GM10248 (cell line): ENCODE results near the gene HUS1.

Source experiments
- CTCF ChIA-PET: fragments of 300-600 bp; sonication (Branson Sonifier 250); formaldehyde crosslinking; extraction: SDS; loops from one replicate; lab custom pipeline; 2021; ENCODE audit warnings: antibody characterized with exemption; lab: Yijun Ruan, JAX
- POLR2A ChIA-PET: fragments of 350-650 bp; sonication (Branson Sonifier 250); formaldehyde crosslinking; extraction: SDS; loops from one replicate; lab custom pipeline; 2020; ENCODE audit warnings: antibody characterized with exemption; lab: Yijun Ruan, JAX
- DNase-seq: peaks from one replicate; pipeline ENCODE4 v3.0.0; 2012; ENCODE audit errors: extremely low spot score
- TF ChIP-seq, protein P1 (sequence below): IDR thresholded peaks from 2 replicates; pipeline ENCODE4 v1.5.1; 2012; ENCODE audit warnings: mild to moderate bottlenecking, low read depth; ENCODE audit errors: extremely low read depth, missing control alignments, control extremely low read depth

HUS1 gene

DNA sequence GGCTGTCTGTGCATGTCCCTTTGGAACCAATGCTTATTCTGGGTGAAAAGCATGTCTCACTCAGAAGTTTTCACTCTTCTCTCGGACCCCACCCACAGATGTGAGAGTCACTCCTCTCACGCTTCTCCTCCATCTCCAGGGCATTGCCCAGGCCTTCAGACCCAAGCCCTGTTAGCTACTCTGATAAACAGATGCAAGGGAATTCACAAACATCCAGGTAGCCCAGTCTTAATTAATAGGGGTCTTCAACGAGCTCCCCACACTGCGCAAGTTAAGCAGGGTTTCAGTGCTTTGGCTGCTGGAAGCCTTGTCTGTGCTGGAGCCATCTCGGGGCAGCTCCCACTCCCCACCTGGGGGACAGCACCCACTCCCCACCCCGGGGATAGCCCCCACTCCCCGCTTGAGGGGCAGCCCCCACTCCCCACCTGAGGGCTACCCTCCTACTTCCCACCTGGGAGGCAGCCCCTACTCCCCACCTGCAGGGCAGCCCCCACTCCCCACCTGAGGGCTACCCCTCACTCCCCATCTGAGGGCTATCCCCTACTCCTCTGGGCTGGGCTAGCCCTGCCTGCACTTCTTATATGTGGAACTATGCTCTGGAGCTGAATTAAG lies 39.9 kb downstream of the HUS1 start:
- ChIA-PET CTCF (interaction anchor here (0.7 to 4.4 kb wide), 13 partner anchors 9 to 673 kb away, joined by 3 to 24 read pairs (median 6); partner anchors contain the start of gene PKD1L1), POLR2A (no interaction called here)
- no peak for DNase-seq
- TF ChIP-seq, protein P1, sequence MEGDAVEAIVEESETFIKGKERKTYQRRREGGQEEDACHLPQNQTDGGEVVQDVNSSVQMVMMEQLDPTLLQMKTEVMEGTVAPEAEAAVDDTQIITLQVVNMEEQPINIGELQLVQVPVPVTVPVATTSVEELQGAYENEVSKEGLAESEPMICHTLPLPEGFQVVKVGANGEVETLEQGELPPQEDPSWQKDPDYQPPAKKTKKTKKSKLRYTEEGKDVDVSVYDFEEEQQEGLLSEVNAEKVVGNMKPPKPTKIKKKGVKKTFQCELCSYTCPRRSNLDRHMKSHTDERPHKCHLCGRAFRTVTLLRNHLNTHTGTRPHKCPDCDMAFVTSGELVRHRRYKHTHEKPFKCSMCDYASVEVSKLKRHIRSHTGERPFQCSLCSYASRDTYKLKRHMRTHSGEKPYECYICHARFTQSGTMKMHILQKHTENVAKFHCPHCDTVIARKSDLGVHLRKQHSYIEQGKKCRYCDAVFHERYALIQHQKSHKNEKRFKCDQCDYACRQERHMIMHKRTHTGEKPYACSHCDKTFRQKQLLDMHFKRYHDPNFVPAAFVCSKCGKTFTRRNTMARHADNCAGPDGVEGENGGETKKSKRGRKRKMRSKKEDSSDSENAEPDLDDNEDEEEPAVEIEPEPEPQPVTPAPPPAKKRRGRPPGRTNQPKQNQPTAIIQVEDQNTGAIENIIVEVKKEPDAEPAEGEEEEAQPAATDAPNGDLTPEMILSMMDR: no peak

DNA sequence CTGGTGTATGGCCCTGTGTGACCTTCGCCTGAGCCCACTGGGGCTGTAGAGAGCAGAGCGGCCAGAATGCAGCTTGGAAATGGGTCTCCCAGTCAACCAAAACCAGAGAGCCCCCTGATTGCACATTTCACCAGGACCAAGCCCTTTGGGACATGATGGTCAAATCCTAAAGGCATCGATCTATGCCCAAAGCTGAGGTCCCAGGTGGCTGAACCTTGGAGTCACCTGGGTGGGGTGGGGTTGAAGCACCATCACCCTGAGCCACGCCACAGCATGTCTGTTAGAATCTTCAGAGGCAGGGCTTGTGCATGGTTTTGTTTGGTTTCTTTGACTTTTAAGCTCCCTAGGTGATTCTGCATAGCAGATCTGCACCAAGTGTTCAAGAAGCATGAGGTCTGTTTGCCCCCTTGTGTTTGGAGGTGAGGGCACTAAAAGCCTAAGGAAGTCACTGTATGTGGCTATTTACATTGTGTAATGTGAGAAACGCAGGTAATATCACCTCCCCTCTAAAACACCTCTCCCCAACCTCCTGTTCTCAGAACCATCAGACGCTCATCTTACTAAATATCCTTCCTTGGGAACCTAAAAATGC lies 40.7 kb downstream of the HUS1 start:
- DNase-seq: no peak
- POLR2A ChIA-PET: interaction anchor here (1.5 kb wide), 1 partner anchor 146 kb away, joined by 3 read pairs; no protein-coding TSS in a partner anchor

DNA sequence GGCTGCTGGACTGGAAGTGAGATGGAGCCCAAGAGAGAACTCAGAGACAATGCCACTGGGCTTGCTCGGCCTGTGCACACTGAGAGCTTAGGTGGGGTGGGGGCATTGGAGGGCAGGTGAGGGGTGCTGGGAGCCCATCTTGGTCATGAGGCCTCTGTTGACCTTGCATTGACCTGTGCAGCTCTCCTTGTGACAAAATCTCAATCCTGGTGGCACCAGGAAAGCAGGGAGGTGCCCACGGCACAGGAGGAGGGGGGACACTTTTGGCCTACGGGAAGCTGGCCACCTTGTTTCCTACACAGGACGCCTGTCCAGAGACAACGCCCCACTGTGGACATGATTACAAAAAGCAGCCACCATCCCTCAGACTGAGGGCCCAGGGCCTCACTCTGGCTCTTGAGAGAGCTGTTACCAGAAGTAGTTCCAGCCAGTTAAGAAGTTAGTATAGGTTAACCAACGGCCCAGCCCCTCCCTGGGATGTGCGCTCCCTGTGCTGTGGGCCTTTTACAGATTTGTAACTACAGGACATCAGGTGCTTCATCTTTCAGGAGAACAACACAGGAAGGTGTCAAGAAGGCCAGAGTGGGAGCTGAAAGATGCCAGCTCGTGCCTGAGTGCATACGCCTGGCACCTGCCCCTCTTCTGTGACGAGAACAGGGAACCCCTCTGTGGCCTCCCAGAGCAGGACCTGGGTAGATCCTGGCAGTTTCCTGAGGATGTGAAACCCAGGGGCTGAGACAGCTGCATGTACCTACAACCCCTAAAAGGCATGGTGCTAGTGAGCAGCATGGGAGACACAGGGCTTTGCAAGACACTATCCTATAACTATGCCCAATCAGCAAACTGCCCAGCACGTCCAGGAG lies 41.5 kb downstream of the HUS1 start:
- ChIA-PET POLR2A (interaction anchor here (0.6 to 1.5 kb wide), 3 partner anchors 16 to 147 kb away, joined by 3 to 4 read pairs (median 3); no protein-coding TSS in a partner anchor), CTCF (interaction anchor here (0.7 to 4.4 kb wide), 19 partner anchors 7 to 217 kb away, joined by 3 to 24 read pairs (median 5); partner anchors contain the start of gene PKD1L1)
- TF ChIP-seq, protein P1: peak; percentile 20
- DNase-seq: peak; percentile 46

More for the DNA sequence above, 40.7 kb downstream of the HUS1 start:
- CTCF ChIA-PET: interaction anchor here (0.7 to 4.4 kb wide), 19 partner anchors 10 to 672 kb away, joined by 3 to 24 read pairs (median 5); partner anchors contain the start of gene PKD1L1
- TF ChIP-seq, protein P1: peak; percentile 24

DNA sequence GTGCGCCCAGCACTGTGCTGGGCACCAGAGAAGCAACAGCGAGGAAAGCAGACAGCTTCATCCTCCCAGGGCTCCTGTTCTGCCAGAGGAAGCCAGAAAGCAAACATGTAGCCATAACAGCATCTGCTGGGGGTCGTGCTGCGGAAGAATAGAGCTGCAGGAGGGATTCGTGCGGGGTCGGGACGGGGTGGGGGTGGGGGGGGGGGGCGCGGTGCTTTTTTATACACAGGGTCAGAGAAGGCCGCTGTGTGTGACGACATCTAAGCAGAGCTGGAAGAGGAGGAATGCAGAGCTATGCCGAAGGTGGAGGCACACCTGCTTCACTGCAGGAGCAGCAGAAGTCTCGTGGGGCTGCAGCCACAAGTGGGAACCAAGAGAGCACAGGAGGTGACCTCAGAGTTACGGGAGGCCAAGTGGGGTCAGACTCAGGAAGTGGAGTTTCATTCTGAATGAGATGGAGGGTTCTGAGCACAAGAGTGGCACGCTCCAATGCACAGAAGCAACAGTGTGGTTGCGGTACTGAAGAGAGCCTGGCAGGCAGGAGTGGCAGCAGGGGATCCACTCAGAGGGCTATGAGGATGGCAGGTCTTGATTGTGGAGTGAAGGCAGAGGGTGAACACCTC lies 42.2 kb downstream of the HUS1 start:
- DNase-seq: peak; percentile 90
- ChIA-PET POLR2A (interaction anchor here (0.7 to 1.5 kb wide), 2 partner anchors 16 to 147 kb away, joined by 3 to 4 read pairs; no protein-coding TSS in a partner anchor), CTCF (interaction anchor here (1.0 to 4.4 kb wide), 9 partner anchors 8 to 173 kb away, joined by 3 to 24 read pairs (median 6); partner anchors contain the start of gene PKD1L1)
- TF ChIP-seq, protein P1: no peak

DNA sequence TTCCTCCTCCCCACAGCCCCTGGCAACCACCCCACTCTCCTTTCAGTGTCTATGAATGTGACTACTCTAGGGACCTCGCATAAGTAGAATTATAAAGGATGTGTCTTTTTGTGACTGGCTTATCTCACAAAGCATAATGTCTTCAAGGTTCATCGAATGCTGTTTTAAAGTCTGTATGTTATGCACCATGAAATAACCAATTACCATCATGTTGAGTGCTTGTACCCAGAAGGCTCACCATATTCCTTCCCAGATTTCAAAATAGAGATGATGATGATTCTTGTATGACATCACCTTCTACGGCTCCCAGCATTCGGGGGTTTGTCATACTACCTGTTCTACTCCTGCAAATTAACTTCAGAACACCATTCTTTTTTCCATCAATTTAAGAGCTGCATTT lies 43.1 kb downstream of the HUS1 start:
- TF ChIP-seq, protein P1: no peak
- DNase-seq: no peak
- CTCF ChIA-PET: interaction anchor here (1.1 to 4.4 kb wide), 5 partner anchors 9 to 84 kb away, joined by 3 to 24 read pairs (median 5); partner anchors contain the start of gene PKD1L1
- POLR2A ChIA-PET: no interaction called here
